ENCODE data around the gene LRR1.
"Not testable (repeated sequence)": the region's sequence is repeated elsewhere in the genome, so short reads cannot be mapped to it uniquely, and the experiment has no call there.

The LRR1 gene

GRCh38 chr14:49623941-49624839 lies 25.4 kb downstream of the LRR1 start:
- no peak for DNase-seq (ENCODE audit: low read depth, low spot score)

- peak; percentile 85 for DNase-seq (ENCODE audit: low read depth, low spot score)
Measured at GRCh38 chr14:49633640-49634546, 35.2 kb downstream of the LRR1 start.

- peak; percentile 34 for DNase-seq (ENCODE audit: low read depth, low spot score)
Measured at GRCh38 chr14:49634547-49635334, 36.0 kb downstream of the LRR1 start, which contains the start of gene DNAAF2. Gene DNAAF2 (minus strand): TSS chr14:49635244. CDS start chr14:49635149, 95 bp downstream.

- no peak for DNase-seq (ENCODE audit: low read depth, low spot score)
Measured at GRCh38 chr14:49636866-49637265, 38.1 kb downstream of the LRR1 start.

GRCh38 chr14:49637534-49638078 lies 38.9 kb downstream of the LRR1 start:
- DNase-seq (ENCODE audit: low read depth, low spot score), result no peak

- no peak for DNase-seq (ENCODE audit: low read depth, low spot score)
Measured at GRCh38 chr14:49640540-49641417, 42.0 kb downstream of the LRR1 start.

GRCh38 chr14:49641697-49642129 lies 43.0 kb downstream of the LRR1 start:
- no peak for DNase-seq (ENCODE audit: low read depth, low spot score)

GRCh38 chr14:49642163-49642562 lies 43.4 kb downstream of the LRR1 start:
- DNase-seq (ENCODE audit: low read depth, low spot score), result no peak

GRCh38 chr14:49653508-49653907 lies 54.8 kb downstream of the LRR1 start:
- DNase-seq (ENCODE audit: low read depth, low spot score), result no peak

- no peak for DNase-seq (ENCODE audit: low read depth, low spot score)
Measured at GRCh38 chr14:49654511-49654910, 55.8 kb downstream of the LRR1 start.

- not testable (repeated sequence) for DNase-seq (ENCODE audit: low read depth, low spot score)
Measured at GRCh38 chr14:49657500-49657899, 58.8 kb downstream of the LRR1 start.

- no peak for DNase-seq (ENCODE audit: low read depth, low spot score)
Measured at GRCh38 chr14:49659526-49660455, 61.1 kb downstream of the LRR1 start.
